ENCODE data around the gene PINK1.

The PINK1 gene

DNA sequence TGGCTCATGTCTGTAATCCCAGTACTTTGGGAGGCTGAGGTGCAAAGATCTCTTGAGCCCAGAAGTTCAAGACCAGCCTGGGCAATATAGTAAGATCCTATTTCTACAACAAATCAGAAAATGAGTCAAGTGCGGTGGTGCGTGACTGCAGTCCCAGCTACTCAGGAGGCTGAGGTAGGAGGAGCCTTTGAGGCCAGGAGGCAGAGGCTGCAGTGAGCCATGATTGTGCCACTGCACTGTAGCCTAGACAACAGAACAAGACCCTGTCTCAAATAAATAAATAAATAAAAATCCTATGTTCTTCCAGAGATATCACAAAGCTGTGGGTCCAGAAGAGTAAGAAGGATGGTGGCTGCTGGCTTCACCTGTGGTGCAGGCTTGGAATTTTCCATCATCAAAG is 22.3 kb upstream of the PINK1 start:
- DNase-seq (ENCODE audit: low read depth), result no peak

DNA sequence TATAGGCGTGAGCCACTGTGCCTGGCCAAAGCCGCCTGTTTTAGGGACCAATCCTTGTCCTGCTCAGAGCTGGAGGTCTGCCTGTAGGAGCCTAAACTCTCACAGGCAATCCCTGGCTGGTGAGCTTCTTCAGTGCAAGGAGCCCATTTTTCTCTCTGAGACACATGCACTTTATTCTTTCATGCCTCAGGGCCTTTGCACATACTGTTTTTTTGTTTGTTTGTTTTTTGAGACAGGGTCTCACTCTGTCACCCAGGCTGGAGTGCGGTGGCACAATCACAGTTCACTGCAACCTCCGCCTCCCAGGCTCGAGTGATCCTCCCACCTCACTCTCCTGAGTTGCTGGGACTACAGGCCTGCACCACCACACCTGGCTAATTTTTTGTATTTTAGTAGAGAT is 21.6 kb upstream of the PINK1 start:
- no peak for DNase-seq (ENCODE audit: low read depth)

DNA sequence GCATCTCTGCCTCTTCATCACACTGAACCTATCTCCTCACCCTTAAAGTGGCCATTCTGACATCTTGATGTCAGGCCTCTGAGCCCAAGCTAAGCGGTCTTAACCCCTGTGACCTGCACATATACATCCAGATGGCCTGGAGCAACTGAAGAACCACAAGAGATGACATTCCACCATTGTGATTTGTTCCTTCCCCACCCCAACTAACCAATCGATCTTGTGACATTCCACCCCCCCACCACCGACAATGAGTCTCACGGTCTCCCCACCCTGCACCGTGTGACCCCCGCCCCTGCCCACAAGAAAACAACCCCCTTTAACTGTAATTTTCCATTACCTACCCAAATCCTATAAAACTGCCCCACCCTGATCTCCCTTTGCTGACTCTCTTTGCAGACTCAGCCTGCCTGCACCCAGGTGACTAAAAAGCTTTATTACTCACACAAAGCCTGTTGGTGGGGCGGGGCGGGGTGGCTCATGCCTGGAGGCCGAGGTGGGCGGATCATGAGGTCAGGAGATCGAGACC is 21.0 kb upstream of the PINK1 start:
- DNase-seq (ENCODE audit: low read depth), result no peak

- no peak for DNase-seq (ENCODE audit: low read depth)
These were observed 19.1 kb upstream of the PINK1 start for GRCh38 chr1:20614131-20614579.

DNA sequence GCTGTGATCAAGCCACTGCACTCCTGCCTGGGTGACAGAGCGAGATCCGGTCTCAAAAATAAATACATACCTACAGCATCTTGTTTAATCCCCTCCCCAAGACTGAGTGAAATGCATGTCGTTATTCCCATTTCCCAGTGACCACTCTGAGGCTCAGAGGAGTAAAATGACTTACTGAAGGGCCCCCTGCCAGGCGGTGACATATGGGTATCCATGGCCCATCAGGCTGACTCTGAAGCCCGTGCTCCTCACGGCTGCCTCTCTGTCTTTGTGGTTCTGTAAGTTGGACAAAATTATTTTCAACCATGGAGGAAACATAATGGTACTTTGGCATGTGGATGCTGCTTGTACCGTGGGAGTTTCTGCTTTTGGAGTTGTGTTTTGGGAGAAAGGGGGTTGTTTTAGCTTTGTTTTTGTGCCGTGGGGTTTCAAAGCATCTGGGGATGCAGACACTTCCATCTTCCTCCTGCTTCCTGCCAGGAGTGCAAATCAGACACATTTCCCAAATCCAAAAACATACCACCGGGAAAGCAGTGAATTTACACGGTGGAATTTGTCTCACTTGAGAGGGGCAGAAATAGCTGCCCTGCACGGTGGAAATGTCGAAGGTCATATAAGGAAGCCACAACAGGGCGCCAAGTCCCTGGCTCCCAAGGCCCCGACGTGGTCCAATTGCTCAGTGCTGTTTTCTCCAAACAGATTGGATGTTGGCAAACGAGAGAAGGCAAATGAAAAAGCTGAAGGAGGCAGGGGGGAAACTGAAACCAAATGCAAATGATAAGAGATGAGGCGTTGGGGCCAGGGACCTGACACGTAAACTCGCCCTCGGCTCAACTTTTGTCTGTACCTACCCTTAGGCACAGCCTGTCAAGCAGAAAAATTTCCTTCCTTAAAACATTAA is 17.1 kb upstream of the PINK1 start:
- no peak for DNase-seq (ENCODE audit: low read depth)

GRCh38 chr1:20616847-20617487 is 16.3 kb upstream of the PINK1 start:
- no peak for DNase-seq (ENCODE audit: low read depth)

DNA sequence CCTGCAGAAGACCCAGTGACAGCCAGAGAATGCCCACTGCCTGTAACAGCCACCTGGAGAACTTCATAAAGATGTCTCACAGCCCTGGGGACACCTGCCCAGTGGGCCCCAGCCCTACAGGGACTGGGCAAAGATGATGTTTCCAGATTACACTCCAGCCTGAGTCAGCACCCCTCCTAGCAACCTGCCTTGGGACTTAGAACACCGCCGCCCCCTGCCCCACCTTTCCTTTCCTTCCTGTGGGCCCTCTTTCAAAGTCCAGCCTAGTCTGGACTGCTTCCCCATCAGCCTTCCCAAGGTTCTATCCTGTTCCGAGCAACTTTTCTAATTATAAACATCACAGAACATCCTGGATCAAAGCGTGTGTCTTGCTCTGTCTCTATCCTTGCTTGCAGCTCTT is 14.7 kb upstream of the PINK1 start:
- DNase-seq (ENCODE audit: low read depth), result no peak

GRCh38 chr1:20619999-20620398 is 13.3 kb upstream of the PINK1 start:
- no peak for DNase-seq (ENCODE audit: low read depth)

DNA sequence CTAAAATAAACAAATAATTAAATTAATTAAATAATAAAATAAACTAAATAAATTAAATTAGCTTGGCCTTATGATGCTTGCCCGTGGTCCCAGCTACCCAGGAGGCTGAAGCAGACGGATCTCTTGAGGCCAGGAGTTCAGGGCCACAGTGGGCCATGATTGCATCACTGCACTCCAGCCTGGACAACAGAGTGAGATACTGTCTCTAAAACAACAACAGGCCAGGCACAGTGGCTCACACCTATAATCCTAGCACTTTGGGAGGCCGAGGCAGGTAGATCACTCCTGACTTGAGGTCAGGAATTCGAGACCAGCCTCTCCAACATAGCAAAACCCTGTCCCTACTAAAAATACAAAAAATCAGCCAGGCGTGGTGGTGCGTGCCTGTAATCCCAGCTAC is 12.2 kb upstream of the PINK1 start:
- no peak for DNase-seq (ENCODE audit: low read depth)

DNA sequence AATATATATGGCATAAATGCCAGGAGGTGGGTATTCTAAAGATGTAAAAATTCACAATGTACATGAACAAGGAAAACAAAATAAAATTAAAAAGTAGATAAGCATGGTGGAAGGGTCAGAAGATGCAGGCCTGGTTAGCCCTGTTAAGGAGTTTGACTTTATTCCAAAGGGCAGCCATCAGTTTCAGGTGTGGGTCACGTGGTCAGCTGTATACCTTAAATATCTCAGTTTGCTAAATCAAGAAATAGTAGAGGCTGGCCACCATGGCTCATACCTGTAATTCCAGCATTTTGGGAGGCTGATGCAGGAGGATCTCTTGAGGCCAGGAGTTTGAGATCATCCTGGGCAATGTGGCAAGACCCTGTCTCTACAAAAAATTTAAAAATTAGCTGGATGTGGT is 8.5 kb upstream of the PINK1 start:
- DNase-seq (ENCODE audit: low read depth), result no peak

DNA sequence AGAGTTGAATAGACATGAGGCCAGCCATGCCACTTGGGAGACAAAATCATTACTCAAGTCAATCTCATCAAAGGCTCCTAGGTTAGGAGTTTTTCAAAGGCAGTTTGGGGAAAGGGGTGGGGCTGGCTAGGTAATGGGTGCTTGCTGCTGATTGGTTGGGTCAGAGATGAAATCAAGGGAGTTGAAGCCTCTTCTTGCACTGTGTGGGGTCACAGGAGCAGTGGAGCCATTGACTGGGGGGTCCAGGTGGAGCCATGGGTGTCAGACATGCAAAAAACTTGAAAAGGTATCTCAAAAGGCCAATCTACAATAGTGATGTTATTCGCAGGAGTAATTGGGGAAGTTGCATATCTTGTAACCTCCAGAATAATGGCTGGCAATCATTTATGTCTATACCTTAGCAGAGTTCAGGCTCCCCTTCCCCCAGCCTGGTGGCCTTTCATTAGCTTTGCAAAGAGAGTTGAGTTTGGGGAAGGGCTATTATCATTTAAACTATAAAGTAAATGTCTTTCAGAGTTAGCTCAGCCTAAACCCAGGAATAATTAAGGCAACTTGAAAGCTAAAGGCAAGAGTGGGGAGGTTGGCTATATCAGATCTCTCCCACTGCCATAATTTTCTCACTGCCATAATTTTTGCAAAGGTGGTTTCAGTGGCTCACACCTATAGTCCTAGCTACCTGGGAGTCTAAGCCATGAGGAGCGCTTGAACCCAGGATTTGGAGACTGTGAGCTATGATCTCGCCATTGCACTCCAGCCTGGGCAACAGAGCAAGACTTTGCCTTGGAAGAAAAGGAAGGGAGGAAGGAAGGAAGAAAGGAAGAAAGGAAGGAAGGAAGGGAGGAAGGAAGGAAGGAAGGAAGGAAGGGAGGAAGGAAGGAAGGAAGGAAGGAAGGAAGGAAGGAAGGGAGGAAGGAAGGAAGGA is 7.8 kb upstream of the PINK1 start:
- DNase-seq (ENCODE audit: low read depth), result no peak

- no peak for DNase-seq (ENCODE audit: low read depth)
These were observed 7.2 kb upstream of the PINK1 start for GRCh38 chr1:20626098-20626427.

DNA sequence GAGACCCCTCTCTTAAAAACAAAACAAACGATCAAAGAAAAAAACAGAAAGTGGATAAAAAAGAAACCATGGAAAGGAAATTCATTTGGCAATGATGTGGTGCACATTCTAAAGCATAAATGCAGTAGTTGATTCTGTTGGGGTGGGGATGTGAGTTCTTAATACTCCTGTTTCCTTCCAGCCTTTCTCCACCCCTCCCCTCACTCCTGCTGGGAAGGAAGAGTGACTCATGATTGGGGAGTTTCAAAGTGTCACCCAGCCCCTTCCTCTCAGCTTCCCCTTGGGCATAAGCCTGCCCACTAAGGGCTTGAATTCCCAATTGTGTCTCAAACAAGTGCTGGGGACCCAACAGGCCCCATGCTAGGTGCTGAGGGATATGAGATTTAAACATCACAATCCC is 6.7 kb upstream of the PINK1 start:
- DNase-seq (ENCODE audit: low read depth), result no peak

DNA sequence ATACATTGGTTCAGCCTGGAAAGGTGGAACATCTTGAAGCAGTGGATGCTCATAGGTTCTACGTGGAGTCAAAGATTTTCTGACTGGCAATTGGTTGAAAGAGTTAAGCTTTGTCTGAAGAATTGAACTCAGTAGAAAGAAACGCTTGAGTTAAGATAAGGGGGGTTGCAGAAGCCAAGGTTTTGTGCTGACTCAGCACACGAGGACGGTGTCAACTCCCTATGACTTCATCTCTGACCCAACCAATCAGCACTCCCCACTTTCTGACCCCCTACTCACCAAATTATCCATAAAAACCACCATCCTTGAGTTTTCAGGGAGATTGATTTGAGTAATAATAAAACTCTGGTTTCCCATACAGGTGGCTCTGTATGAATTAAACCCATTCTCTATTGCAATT is 2.5 kb upstream of the PINK1 start:
- no peak for DNase-seq (ENCODE audit: low read depth)

DNA sequence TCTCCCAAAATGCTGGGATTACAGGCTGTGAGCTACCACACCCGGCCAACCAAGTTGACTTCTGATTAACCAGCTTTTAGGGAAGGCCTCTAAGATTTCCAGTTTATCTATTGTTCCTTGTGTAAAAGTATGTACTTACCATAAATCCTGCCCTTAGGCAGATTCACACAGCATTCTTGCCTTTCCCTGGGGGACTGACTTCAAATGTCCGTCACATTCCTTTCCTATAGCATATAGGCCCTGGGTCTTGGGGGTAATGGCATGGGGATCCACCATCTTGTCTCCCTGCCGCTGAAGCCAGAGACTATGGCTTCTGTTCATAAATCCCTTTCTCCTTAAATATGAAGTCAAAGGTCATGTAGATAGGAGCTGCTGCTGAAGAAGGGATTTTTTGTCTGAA is 872 bp upstream of the PINK1 start:
- DNase-seq (ENCODE audit: low read depth), result no peak

DNA sequence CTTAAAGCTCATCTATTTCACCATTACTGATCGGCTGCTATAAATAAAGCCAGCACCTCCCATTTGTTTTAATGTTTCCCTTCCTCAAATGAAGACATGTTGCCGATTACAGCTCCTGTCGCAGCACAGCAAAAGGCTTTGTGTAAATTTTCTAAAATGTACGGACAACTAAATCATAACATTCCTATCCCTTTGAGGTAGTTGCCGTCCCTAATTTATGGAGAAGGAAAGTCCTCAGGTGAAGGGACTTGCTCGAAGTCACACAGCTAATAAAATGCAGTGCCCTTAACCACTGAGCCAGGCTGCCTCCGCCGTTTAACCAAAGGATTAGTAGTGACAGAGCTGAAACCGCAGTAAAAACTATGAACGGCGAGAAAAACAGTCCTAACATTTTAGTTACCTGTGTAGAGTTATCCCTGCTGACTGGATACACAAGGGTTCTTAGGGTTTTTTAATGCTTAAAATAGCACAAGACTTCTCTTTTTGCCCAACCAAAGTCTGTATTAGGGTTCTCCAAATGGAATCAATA is 871 bp downstream of the PINK1 start:
- DNase-seq (ENCODE audit: low read depth), result no peak

GRCh38 chr1:20634594-20635084 is 1.4 kb downstream of the PINK1 start:
- DNase-seq (ENCODE audit: low read depth), result no peak

DNA sequence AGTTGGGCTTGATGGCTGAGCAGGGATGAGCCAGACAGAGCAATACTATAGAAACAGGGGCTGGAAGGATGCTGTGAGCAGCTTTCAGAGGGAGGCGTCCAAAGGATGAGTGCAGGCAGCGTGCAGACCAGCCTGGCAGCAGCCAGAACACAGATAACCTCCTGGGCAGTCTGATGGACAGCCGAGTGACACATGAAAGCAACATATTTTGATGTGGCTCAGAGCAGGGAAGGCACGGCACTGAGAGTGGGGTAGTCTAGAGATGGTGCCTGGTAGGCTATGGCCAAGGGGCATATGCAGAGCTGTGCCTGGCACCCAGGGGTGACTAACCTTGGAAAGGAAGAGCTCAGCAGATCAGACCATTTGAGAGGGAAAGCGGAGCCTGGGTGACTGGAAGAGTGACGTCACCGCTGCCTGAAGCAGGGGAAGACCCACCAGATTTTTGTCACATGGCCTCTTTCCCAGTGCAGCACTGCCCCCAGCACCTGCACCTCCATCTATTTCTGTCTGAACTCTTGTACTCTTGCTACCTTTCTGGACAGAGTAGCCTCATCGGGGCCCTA is 3.6 kb downstream of the PINK1 start:
- no peak for DNase-seq (ENCODE audit: low read depth)

DNA sequence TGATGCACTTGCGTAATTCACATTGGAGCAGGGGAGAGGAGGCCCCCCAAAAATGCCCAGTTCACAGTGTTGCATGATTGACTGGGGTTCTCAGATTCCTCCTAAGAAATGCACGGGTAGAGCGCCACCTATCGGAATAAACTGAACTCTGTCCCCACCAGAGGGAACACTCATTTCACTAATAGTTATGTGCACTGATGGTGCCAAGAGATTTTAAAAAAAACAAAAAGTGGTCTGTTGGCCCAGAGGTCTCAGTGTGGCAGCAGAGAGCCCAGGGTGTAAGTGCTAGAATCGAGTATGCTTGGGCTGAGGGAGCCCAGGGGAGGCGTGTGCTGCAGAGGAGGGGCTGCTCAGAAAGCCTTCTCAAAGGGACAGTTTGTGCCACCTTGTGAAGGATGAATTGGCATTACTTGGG is 6.9 kb downstream of the PINK1 start:
- no peak for DNase-seq (ENCODE audit: low read depth)

DNA sequence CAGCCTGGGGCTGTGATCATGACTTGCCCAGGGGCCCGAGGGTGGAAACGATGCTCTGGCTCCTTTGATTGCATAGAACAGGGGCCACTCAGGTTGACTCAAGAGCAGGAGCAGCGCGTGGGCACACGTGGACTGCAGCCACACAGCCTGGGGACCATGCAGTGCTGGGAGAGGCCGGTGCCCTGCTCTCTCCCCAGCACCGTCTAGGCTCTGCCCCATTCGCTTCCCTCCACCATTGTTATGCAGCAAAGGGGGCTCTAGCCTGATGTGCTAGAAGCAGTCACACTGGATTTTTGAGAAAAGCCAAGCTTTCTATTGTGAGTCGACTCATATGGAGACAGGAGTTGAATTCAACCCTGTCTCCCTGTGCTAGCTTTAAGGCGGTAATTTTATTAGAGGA is 8.7 kb downstream of the PINK1 start:
- DNase-seq (ENCODE audit: low read depth), result no peak

DNA sequence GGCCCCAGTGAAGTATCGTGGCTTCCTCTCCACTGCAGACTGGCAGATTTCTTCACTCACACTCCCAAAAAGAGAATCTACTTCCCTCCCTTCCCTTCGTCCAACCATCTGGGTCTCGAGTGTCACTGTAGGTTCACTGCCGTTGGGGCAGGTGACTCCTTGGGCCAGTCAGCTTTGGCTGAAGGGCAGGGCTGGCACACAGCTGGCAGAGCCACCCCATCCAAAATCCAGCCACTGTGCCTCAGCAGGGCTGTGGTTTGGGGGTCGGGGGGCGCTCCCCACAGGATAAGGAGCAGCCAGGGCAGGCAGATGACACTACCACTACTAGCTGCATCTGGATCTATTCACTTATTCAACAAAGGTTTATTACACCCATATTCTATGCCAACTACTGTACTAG is 9.8 kb downstream of the PINK1 start:
- no peak for DNase-seq (ENCODE audit: low read depth)

GRCh38 chr1:20644416-20644815 is 11.2 kb downstream of the PINK1 start:
- no peak for DNase-seq (ENCODE audit: low read depth)
